ENCODE measurements around the gene ERBB3. TPM values are rescaled to one million over a fixed set of nuclear protein-coding genes. Genes with fewer than 3 reads are reported as not detected.
A peak's percentile ranks its signal among the peaks of the same experiment; 100 is the strongest.

ERBB3 gene
- total and polyA plus RNA-seq, 2 of the 8 experiments (the other 6 are each of a cell fraction or from before 2014, with no cell fraction given), result 33.9 to 52.4 TPM

DNA sequence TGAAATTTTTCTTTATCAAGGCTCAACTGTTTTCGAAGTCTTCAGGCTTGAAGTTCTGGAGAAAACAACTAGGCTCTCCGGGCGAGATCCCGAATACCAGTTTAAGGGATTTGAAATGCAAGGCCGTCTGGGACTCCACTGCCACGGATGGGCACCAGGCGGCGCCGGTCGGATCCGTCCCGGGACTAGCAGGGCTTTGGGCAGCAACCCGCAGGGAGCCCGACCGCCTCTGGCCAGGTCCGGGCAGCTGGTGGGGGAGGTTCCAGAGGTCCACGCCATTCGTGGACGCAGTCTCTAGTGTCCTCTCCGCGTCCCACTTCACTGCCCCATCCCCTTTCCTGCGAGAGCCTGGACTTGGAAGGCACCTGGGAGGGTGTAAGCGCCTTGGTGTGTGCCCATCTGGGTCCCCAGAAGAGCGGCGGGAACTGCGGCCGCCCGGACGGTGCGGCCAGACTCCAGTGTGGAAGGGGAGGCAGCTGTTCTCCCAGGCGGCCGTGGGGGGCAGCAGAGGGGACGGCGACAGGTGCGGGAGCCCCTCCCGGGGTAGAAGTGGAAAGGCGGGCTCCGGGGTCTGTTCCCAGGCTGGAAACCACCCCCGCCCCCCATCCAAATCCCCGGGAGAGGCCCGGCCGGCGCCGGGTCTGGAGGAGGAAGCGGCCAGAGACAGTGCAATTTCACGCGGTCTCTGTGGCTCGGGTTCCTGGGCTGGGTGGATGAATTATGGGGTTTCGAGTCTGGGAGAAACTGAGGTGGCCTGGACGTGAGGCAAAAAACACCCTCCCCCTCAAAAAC lies 838 bp upstream of the ERBB3 start (continued):
- TF ChIP-seq JUND (IDR thresholded peaks at IDR 0.05; ENCODE audit: low read length), result no peak; the same call in 1 of the 2 replicates
- no peak for TF ChIP-seq NRF1 (IDR thresholded peaks at IDR 0.05; ENCODE audit: low read depth, low read length)
- TF ChIP-seq TEAD4 (IDR thresholded peaks at IDR 0.05; ENCODE audit: low read depth, low read length), result no peak
- 0 out of 2 replicates have a peak, but pooled peaks have one; percentile 35 for TF ChIP-seq CREB1 (IDR thresholded peaks at IDR 0.05)
- TF ChIP-seq POU5F1 (IDR thresholded peaks at IDR 0.05; ENCODE audit: low read depth, low read length), result no peak
- TF ChIP-seq SIN3A (conservative IDR thresholded peaks at IDR 0.05 in 1 of 2, IDR thresholded peaks at IDR 0.05 in 1 of 2; ENCODE audit: low read depth in 1 of 2, low read length in 2 of 2), result no peak
- peak; percentile 33 for TF ChIP-seq KDM4A (IDR thresholded peaks at IDR 0.05; ENCODE audit: low read depth, low read length, severe bottlenecking)
- TF ChIP-seq KDM5A (IDR thresholded peaks at IDR 0.05; ENCODE audit: low read length), result no peak
- TF ChIP-seq KDM1A (IDR thresholded peaks at IDR 0.05; ENCODE audit: borderline replicate concordance, low read length), result 0 out of 2 replicates have a peak, but pooled peaks have one; percentile 10
- TF ChIP-seq CHD2 (IDR thresholded peaks at IDR 0.05; ENCODE audit: low read length), result no peak
- TF ChIP-seq SP2 (IDR thresholded peaks at IDR 0.05; ENCODE audit: low read length), result no peak
- no peak for TF ChIP-seq EZH2 (IDR thresholded peaks at IDR 0.05; ENCODE audit: low read depth, low read length, severe bottlenecking)

Data from H1 (cell line).